IMR-90 (cell line): ENCODE measurements around the gene BTNL3. TPM values are rescaled to one million over a fixed set of nuclear protein-coding genes. Genes with fewer than 3 reads are reported as not detected.

Experiments
- ATAC-seq: fragments of 200-7000 bp; cut with Tn5 transposase; 2 replicates; pipeline ENCODE4 v1.9.1; 2020; ENCODE audit warnings: low read depth, mild to moderate bottlenecking, moderate library complexity
- BruUV-seq: library from RNA; stranded (reverse); fragments of 400-500 nt; replicated peaks from 2 replicates; lab custom pipeline; 2021; lab: Mats Ljungman, UMichigan
- CTCF ChIA-PET: fragments of 300-600 bp; formaldehyde crosslinking; extraction: SDS; loops from one replicate; lab custom pipeline; 2021; ENCODE audit warnings: antibody characterized with exemption; lab: Yijun Ruan, JAX
- POLR2A ChIA-PET: fragments of 300-600 bp; sonication (Branson Sonifier 250); formaldehyde crosslinking; loops from one replicate; lab custom pipeline; 2022; ENCODE audit warnings: antibody characterized with exemption; ENCODE audit not compliant: unreplicated experiment; lab: Charles Lee
- DNase-seq: peaks from one replicate; pipeline ENCODE4 v3.0.0; 2013
- H2AFZ ChIP-seq: replicated peaks from 2 replicates; pipeline ENCODE3; 2013; ENCODE audit warnings: low read length, mild to moderate bottlenecking; ENCODE audit not compliant: poor library complexity
- H2AK5ac ChIP-seq: 2 replicates; pipeline ENCODE4 v1.6.1; 2013; ENCODE audit warnings: low read depth, low read length, inconsistent platforms
- H2AK9ac ChIP-seq: replicated peaks from 2 replicates; pipeline ENCODE3; 2013; ENCODE audit warnings: mild to moderate bottlenecking, low read depth, low read length, moderate library complexity; ENCODE audit not compliant: poor library complexity
- H2BK120ac ChIP-seq: 2 replicates; pipeline ENCODE4 v1.6.1; 2013; ENCODE audit warnings: low read depth, low read length, inconsistent platforms
- H2BK15ac ChIP-seq: 3 replicates; pipeline ENCODE4 v1.6.1; 2013; ENCODE audit warnings: low read depth, low read length, inconsistent platforms
- H2BK20ac ChIP-seq: 2 replicates; pipeline ENCODE4 v1.6.1; 2013; ENCODE audit warnings: low read depth, mild to moderate bottlenecking, inconsistent platforms, low read length, moderate library complexity
- H2BK5ac ChIP-seq: 2 replicates; pipeline ENCODE4 v1.6.1; 2013; ENCODE audit warnings: mild to moderate bottlenecking, low read depth, low read length, inconsistent platforms; ENCODE audit not compliant: poor library complexity, severe bottlenecking
- H3K14ac ChIP-seq: replicated peaks from 2 replicates; pipeline ENCODE4 v1.6.1; 2013; ENCODE audit warnings: low read depth, low read length, inconsistent platforms
- H3K18ac ChIP-seq: 2 replicates; pipeline ENCODE4 v1.6.1; 2013; ENCODE audit warnings: low read depth, low read length, control low read depth
- H3K23ac ChIP-seq: 2 replicates; pipeline ENCODE4 v1.6.1; 2013; ENCODE audit warnings: low read depth, low read length, inconsistent platforms
- H3K27ac ChIP-seq: 2 replicates; pipeline ENCODE4 v1.5.1; 2013; ENCODE audit warnings: mild to moderate bottlenecking, control low read depth, low read length; ENCODE audit not compliant: insufficient read depth
- H3K27me3 ChIP-seq: 2 replicates; pipeline ENCODE4 v1.6.1; 2013; ENCODE audit warnings: low read length; ENCODE audit not compliant: control insufficient read depth, insufficient read depth
- H3K36me3 ChIP-seq: 2 replicates; pipeline ENCODE4 v1.6.1; 2013; ENCODE audit warnings: low read length, mixed read lengths; ENCODE audit not compliant: control insufficient read depth, insufficient read depth
- H3K4ac ChIP-seq: 2 replicates; pipeline ENCODE4 v1.6.1; 2013; ENCODE audit warnings: low read depth, low read length, inconsistent platforms
- H3K4me1 ChIP-seq: 2 replicates; pipeline ENCODE4 v1.6.1; 2013; ENCODE audit warnings: low read length, mixed read lengths; ENCODE audit not compliant: control insufficient read depth, insufficient read depth
- H3K4me2 ChIP-seq: 2 replicates; pipeline ENCODE4 v1.6.1; 2013; ENCODE audit warnings: low read depth, mild to moderate bottlenecking, control low read depth, low read length, moderate library complexity
- H3K4me3 ChIP-seq: 2 replicates; pipeline ENCODE4 v1.5.1; 2013; ENCODE audit warnings: low read depth, mild to moderate bottlenecking, control low read depth, low read length, moderate library complexity; ENCODE audit not compliant: insufficient read depth
- H3K56ac ChIP-seq: 2 replicates; pipeline ENCODE4 v1.6.1; 2013; ENCODE audit warnings: low read length, inconsistent platforms; ENCODE audit not compliant: insufficient read depth; ENCODE audit errors: extremely low read depth
- H3K79me1 ChIP-seq, 2 experiments: 2 replicates each; pipeline ENCODE4 v1.6.1; 2013; ENCODE audit warnings: low read length in 2 of 2, inconsistent platforms in 1 of 2, low read depth in 1 of 2
- H3K9ac ChIP-seq: 2 replicates; pipeline ENCODE4 v1.6.1; 2013; ENCODE audit warnings: low read depth, low read length, control low read depth
- H3K9me1 ChIP-seq: 2 replicates; pipeline ENCODE4 v1.6.1; 2013; ENCODE audit warnings: low read length, inconsistent platforms; ENCODE audit not compliant: insufficient read depth
- H3K9me3 ChIP-seq: 2 replicates; pipeline ENCODE4 v1.6.1; 2013; ENCODE audit warnings: low read length; ENCODE audit not compliant: control insufficient read depth, insufficient read depth
- H4K20me1 ChIP-seq: 2 replicates; pipeline ENCODE4 v1.6.1; 2013; ENCODE audit warnings: low read length, inconsistent platforms; ENCODE audit not compliant: insufficient read depth
- H4K5ac ChIP-seq: 2 replicates; pipeline ENCODE4 v1.6.1; 2013; ENCODE audit warnings: mild to moderate bottlenecking, low read depth, low read length, control low read depth
- H4K8ac ChIP-seq, 2 experiments: 2 replicates each; pipeline ENCODE4 v1.6.1; 2013; ENCODE audit warnings: low read depth in 2 of 2, low read length in 2 of 2, control low read depth in 1 of 2, inconsistent platforms in 1 of 2
- H4K91ac ChIP-seq: 2 replicates; pipeline ENCODE4 v1.6.1; 2013; ENCODE audit warnings: low read depth, low read length, inconsistent platforms; ENCODE audit not compliant: insufficient read depth
- BHLHE40 ChIP-seq: fragments of 150-350 bp; IDR thresholded peaks from 2 replicates; pipeline ENCODE4 v1.6.1; 2016; ENCODE audit warnings: mild to moderate bottlenecking, low read depth, low read length
- CHD1 ChIP-seq: IDR thresholded peaks from 2 replicates; pipeline ENCODE4 v1.6.1; 2012; ENCODE audit warnings: low read depth, low read length, improper control_type of control experiment
- ELK1 ChIP-seq: fragments of 150-350 bp; IDR thresholded peaks from 2 replicates; pipeline ENCODE4 v1.6.1; 2016; ENCODE audit warnings: low read depth, mild to moderate bottlenecking, low read length, moderate library complexity, borderline replicate concordance
- FOS ChIP-seq: fragments of 150-350 bp; IDR thresholded peaks from 2 replicates; pipeline ENCODE4 v1.6.1; 2016; ENCODE audit warnings: low read depth, low read length
- MXI1 ChIP-seq: IDR thresholded peaks from 2 replicates; pipeline ENCODE4 v1.6.1; 2012; ENCODE audit warnings: low read depth, mild to moderate bottlenecking, low read length, moderate library complexity, borderline replicate concordance
- NFE2L2 ChIP-seq: fragments of 150-350 bp; IDR thresholded peaks from 2 replicates; pipeline ENCODE4 v1.6.1; 2016; ENCODE audit warnings: low read depth, mild to moderate bottlenecking, low read length
- POLR2A ChIP-seq: IDR thresholded peaks from 2 replicates; pipeline ENCODE4 v1.6.1; 2012; ENCODE audit warnings: mild to moderate bottlenecking, low read depth, low read length
- RCOR1 ChIP-seq: IDR thresholded peaks from 2 replicates; pipeline ENCODE4 v1.6.1; 2012; ENCODE audit warnings: mild to moderate bottlenecking, low read length, improper control_type of control experiment; ENCODE audit not compliant: insufficient replicate concordance
- WGBS, 2 experiments: methylation state at CpG; one replicate each; pipeline versions ENCODE4 v1.1.5 to v1.1.7; 2013; ENCODE audit warnings: missing lambda C conversion rate in 2 of 2; ENCODE audit not compliant: insufficient read length in 1 of 2; ENCODE audit errors: extremely low coverage in 2 of 2; 5-methylcytosine and 5-hydroxymethylcytosine counted together
- dilution Hi-C: fragments of 300-500 bp; cut with HindIII; formaldehyde crosslinking; loops from one replicate; pipeline ENCODE4 v1.14.3; 2018; ENCODE audit warnings: low sequenced_read_pairs; ENCODE audit not compliant: unreplicated experiment
- in situ Hi-C: fragments of 300-500 bp; cut with MboI; formaldehyde crosslinking; loops from 3 replicates; pipeline ENCODE4 v1.14.3; 2019; ENCODE audit warnings: low sequenced_read_pairs, inconsistent platforms, mixed read lengths
- intact Hi-C: fragments of 100-400 bp; cut with micrococcal nuclease; formaldehyde crosslinking; loops from 2 replicates; pipeline ENCODE4 v1.10.0; 2022
- polyA plus RNA-seq, 3 experiments: library from polyadenylated mRNA; depleted of rRNA; stranded (reverse); fragments of >200 nt; gene quantifications; 2 replicates each; pipeline ENCODE4 v1.2.3, GENCODE V29; 2012; ENCODE audit warnings: low replicate concordance in 1 of 3
- total RNA-seq: library from RNA; depleted of rRNA; stranded (reverse); fragments of >200 nt; gene quantifications from 2 replicates; pipeline ENCODE4 v1.2.3, GENCODE V29; 2012

The BTNL3 gene
- total and polyA plus RNA-seq, 2 of the 4 experiments (the other 2 are of a cell fraction), result not detected

GRCh38 chr5:181039471-181039870 lies 50.8 kb downstream of the BTNL3 start (continued):
- TF ChIP-seq RCOR1, result no peak

- DNase-seq, result no peak
- Histone ChIP-seq H3K27me3 (no peaks in the 10 kb centered on the region), H3K79me1 (no peaks in the 10 kb centered on the region), H3K9ac (no peak within 1 kb of the TSS), H3K4ac (no peak within 1 kb of the TSS), H2BK120ac (no peak within 1 kb of the TSS), H3K18ac (no peak within 1 kb of the TSS), H4K8ac (no peak within 1 kb of the TSS), H4K20me1 (no peaks in the 10 kb centered on the region), H3K36me3 (no peaks in the 10 kb centered on the region), H2AK5ac (no peak within 1 kb of the TSS), H3K27ac (no peak within 1 kb of the TSS), H4K5ac (no peak within 1 kb of the TSS), H3K4me2 (no peak within 1 kb of the TSS), H2BK20ac (no peak within 1 kb of the TSS), H2BK5ac (no peak within 1 kb of the TSS), H3K9me3 (peaks cover 11% of the 10 kb centered on the region; the same call in 1 of the 2 replicates), H3K23ac (no peak within 1 kb of the TSS), H2AFZ (no peak within 1 kb of the TSS), H4K91ac (no peak within 1 kb of the TSS), H3K14ac (no peak within 1 kb of the TSS), H2AK9ac (no peak within 1 kb of the TSS), H2BK15ac (no peak within 1 kb of the TSS), H3K56ac (no peak within 1 kb of the TSS), H3K4me1 (no peaks in the 10 kb centered on the region), H3K4me3 (no peak within 1 kb of the TSS), H3K9me1 (no peaks in the 10 kb centered on the region)
- no TSS peak for BruUV-seq
- intact Hi-C loops (no loop called here), dilution Hi-C loops (no loop called here), in situ Hi-C loops (no loop called here)
- no peak for ATAC-seq
- TF ChIP-seq BHLHE40 (no peak), MXI1 (no peak), POLR2A (no peak), RCOR1 (no peak), CHD1 (no peak), NFE2L2 (no peak), ELK1 (no peak), FOS (no peak)
- ChIA-PET POLR2A (no interaction called here), CTCF (no interaction called here)
- WGBS, 2 experiments, result no CpG with 5 or more reads among the region's 17 CpGs
Observed at GRCh38 chr5:181039931-181040630, 51.4 kb downstream of the BTNL3 start, which contains the start of gene BTNL9. TSS of gene BTNL9 (plus strand) at chr5:181040266. CDS start at chr5:181045490, 5,224 bp downstream.
